HCT116 (cell line): Measurements from ENCODE around the gene BRD3OS. TPM values are rescaled to one million over a fixed set of nuclear protein-coding genes. Genes with fewer than 3 reads are reported as not detected.

Experiments
- ATAC-seq: fragments of 200-7000 bp; cut with Tn5 transposase; 2 replicates; pipeline ENCODE4 v1.9.1; 2020; ENCODE audit warnings: mild to moderate bottlenecking, moderate library complexity
- BruUV-seq: library from RNA; stranded (reverse); fragments of 400-500 nt; replicated peaks from 2 replicates; lab custom pipeline; 2021; lab: Mats Ljungman, UMichigan
- CTCF ChIA-PET: fragments of 300-600 bp; sonication (Branson Sonifier 250); formaldehyde crosslinking; loops from one replicate; lab custom pipeline; 2021; ENCODE audit warnings: antibody characterized with exemption; lab: Charles Lee
- POLR2A ChIA-PET: fragments of 300-600, 350-600 bp; sonication (Branson Sonifier 250); formaldehyde crosslinking; loops from one replicate; lab custom pipeline; 2021; ENCODE audit warnings: antibody characterized with exemption; lab: Charles Lee
- RAD21 ChIA-PET, 2 experiments: fragments of 300-600 bp; sonication (Branson Sonifier 250); formaldehyde crosslinking; loops; one replicate each; lab custom pipeline; 2023; ENCODE audit warnings: low total read pairs in 2 of 2; ENCODE audit not compliant: uncharacterized antibody in 2 of 2, unreplicated experiment in 2 of 2, low non-redundant PET in 1 of 2; lab: Charles Lee
- DNase-seq: peaks from one replicate; pipeline ENCODE4 v3.0.0-alpha.2; 2010; ENCODE audit warnings: low read depth, low spot score
- H2AFZ ChIP-seq: fragments of 200-600 bp; shearing (Covaris generic), sonication (generic); 2 replicates; pipeline ENCODE4 v1.6.1; 2017; ENCODE audit warnings: low read depth, mixed run types, mixed read lengths, antibody characterized with exemption, low read length; ENCODE audit not compliant: poor library complexity, severe bottlenecking
- H3K27ac ChIP-seq: 2 replicates; pipeline ENCODE4 v1.5.1; 2012; ENCODE audit warnings: low read depth, low read length
- H3K27me3 ChIP-seq: fragments of 200-600 bp; sonication (generic); 2 replicates; pipeline ENCODE4 v1.6.1; 2016; ENCODE audit warnings: mixed run types, low read length, mixed read lengths; ENCODE audit not compliant: insufficient read depth
- H3K36me3 ChIP-seq, 2 experiments: fragments of 200-500 bp in 1 of 2; fragments of 200-600 bp in 1 of 2; sonication (Bioruptor generic) in 1 of 2; sonication (generic) in 1 of 2; 2 replicates each; pipeline versions ENCODE4 v1.5.1 to v1.6.1; 2014 to 2016; ENCODE audit warnings: low read length in 2 of 2, inconsistent platforms in 1 of 2, mixed read lengths in 1 of 2, mixed run types in 1 of 2; ENCODE audit not compliant: insufficient read depth in 2 of 2, control insufficient read depth in 1 of 2
- H3K4me1 ChIP-seq, 2 experiments: fragments of 200-600 bp in 1 of 2; sonication (generic) in 1 of 2; 2 replicates each; pipeline versions ENCODE4 v1.5.1 to v1.6.1; 2012 to 2017; ENCODE audit warnings: low read length in 2 of 2, inconsistent platforms in 1 of 2, mild to moderate bottlenecking in 1 of 2, mixed read lengths in 1 of 2, mixed run types in 1 of 2, moderate library complexity in 1 of 2; ENCODE audit not compliant: insufficient read depth in 2 of 2, control insufficient read depth in 1 of 2
- H3K4me2 ChIP-seq: fragments of 200-600 bp; sonication (generic); 2 replicates; pipeline ENCODE4 v1.6.1; 2017; ENCODE audit warnings: mixed run types, low read length, mixed read lengths
- H3K4me3 ChIP-seq, 2 experiments: fragments of 200-600 bp in 1 of 2; sonication (generic) in 1 of 2; replicated peaks in 1 of 2; 2 replicates each; pipeline ENCODE4 v1.5.1; 2011 to 2016; ENCODE audit warnings: low read length in 2 of 2, control low read depth in 1 of 2, low read depth in 1 of 2, mild to moderate bottlenecking in 1 of 2, mixed read lengths in 1 of 2, mixed run types in 1 of 2
- H3K79me2 ChIP-seq: fragments of 200-600 bp; sonication (generic); 2 replicates; pipeline ENCODE4 v1.6.1; 2017; ENCODE audit warnings: mild to moderate bottlenecking, mixed run types, low read length, moderate library complexity, mixed read lengths; ENCODE audit not compliant: insufficient read depth
- H3K9ac ChIP-seq: fragments of 200-600 bp; sonication (generic); 2 replicates; pipeline ENCODE4 v1.6.1; 2016; ENCODE audit warnings: low read length, mixed read lengths
- H3K9me2 ChIP-seq: fragments of 200-600 bp; sonication (generic), shearing (Covaris generic); 2 replicates; pipeline ENCODE4 v1.6.1; 2017; ENCODE audit warnings: mixed run types, mild to moderate bottlenecking, moderate library complexity; ENCODE audit not compliant: insufficient read depth
- H3K9me3 ChIP-seq, 2 experiments: fragments of 200-500 bp in 1 of 2; fragments of 200-600 bp in 1 of 2; sonication (Bioruptor generic) in 1 of 2; sonication (generic) in 1 of 2; 2 replicates each; pipeline ENCODE4 v1.6.1; 2014 to 2017; ENCODE audit warnings: low read length in 2 of 2, mixed read lengths in 2 of 2, inconsistent platforms in 1 of 2, low read depth in 1 of 2, mild to moderate bottlenecking in 1 of 2, mixed run types in 1 of 2, moderate library complexity in 1 of 2; ENCODE audit not compliant: control insufficient read depth in 1 of 2, insufficient read depth in 1 of 2
- H4K20me1 ChIP-seq: fragments of 200-600 bp; sonication (generic), shearing (Covaris generic); 2 replicates; pipeline ENCODE4 v1.6.1; 2017; ENCODE audit warnings: mixed run types, mild to moderate bottlenecking, moderate library complexity; ENCODE audit not compliant: insufficient read depth
- CBX3 ChIP-seq: IDR thresholded peaks from 2 replicates; pipeline ENCODE4 v1.6.1; 2012; ENCODE audit warnings: low read depth
- CEBPB ChIP-seq: IDR thresholded peaks from 2 replicates; pipeline ENCODE4 v1.6.1; 2012; ENCODE audit warnings: low read depth
- EGR1 ChIP-seq: IDR thresholded peaks from 2 replicates; pipeline ENCODE4 v1.6.1; 2012; ENCODE audit warnings: low read depth
- ELF1 ChIP-seq: IDR thresholded peaks from 2 replicates; pipeline ENCODE4 v1.6.1; 2012; ENCODE audit warnings: low read depth, borderline replicate concordance
- SIN3A ChIP-seq: IDR thresholded peaks from 2 replicates; pipeline ENCODE4 v1.6.1; 2012; ENCODE audit warnings: low read depth
- SP1 ChIP-seq: IDR thresholded peaks from 2 replicates; pipeline ENCODE4 v1.6.1; 2012; ENCODE audit warnings: low read depth
- SRF ChIP-seq: IDR thresholded peaks from 2 replicates; pipeline ENCODE4 v1.6.1; 2012; ENCODE audit warnings: low read depth
- TCF7L2 ChIP-seq: IDR thresholded peaks from 2 replicates; pipeline ENCODE4 v1.7.0; 2011; ENCODE audit warnings: borderline replicate concordance, inconsistent platforms; ENCODE audit not compliant: insufficient read depth, insufficient read length; ENCODE audit errors: extremely low read depth
- YY1 ChIP-seq: IDR thresholded peaks from 2 replicates; pipeline ENCODE4 v1.6.1; 2011; ENCODE audit warnings: low read length, low read depth, moderate library complexity, mild to moderate bottlenecking; ENCODE audit not compliant: insufficient replicate concordance; ENCODE audit errors: extremely low read depth
- ZFX ChIP-seq: fragments of 450-650 bp; IDR thresholded peaks from 2 replicates; pipeline ENCODE4 v1.6.1; 2017
- intact Hi-C: fragments of 100-400 bp; cut with micrococcal nuclease; formaldehyde crosslinking; loops from 2 replicates; pipeline ENCODE4 v1.10.0; 2022
- total RNA-seq: library from RNA; stranded (reverse); gene quantifications from one replicate; pipeline ENCODE4 v1.2.1, GENCODE V29; 2021; ENCODE audit not compliant: unreplicated experiment
- TF ChIP-seq, protein P1 (sequence below), 3 experiments: fragments of 200-600 bp in 1 of 3; sonication (generic) in 1 of 3; IDR thresholded peaks in 2 of 3; conservative IDR thresholded peaks in 1 of 3; 2 replicates each; pipeline ENCODE4 v1.5.1; 2012 to 2017; ENCODE audit warnings: low read depth in 2 of 3, low read length in 2 of 3, antibody characterized with exemption in 1 of 3, borderline replicate concordance in 1 of 3, control low read depth in 1 of 3, mild to moderate bottlenecking in 1 of 3, mixed read lengths in 1 of 3, mixed run types in 1 of 3, moderate library complexity in 1 of 3; ENCODE audit not compliant: insufficient read depth in 1 of 3
- TF ChIP-seq, protein P2 (sequence below): IDR thresholded peaks from 2 replicates; pipeline ENCODE4 v1.6.1; 2012
- TF ChIP-seq, protein P3 (sequence below): IDR thresholded peaks from 2 replicates; pipeline ENCODE4 v1.6.1; 2012
- TF ChIP-seq, protein P4 (sequence below): IDR thresholded peaks from 2 replicates; pipeline ENCODE4 v1.6.1; 2011; ENCODE audit warnings: mild to moderate bottlenecking, low read length, moderate library complexity; ENCODE audit not compliant: insufficient replicate concordance; ENCODE audit errors: extremely low read depth

The BRD3OS gene
- total RNA-seq, 1 experiment from 2014 or later: 17.0 TPM

DNA sequence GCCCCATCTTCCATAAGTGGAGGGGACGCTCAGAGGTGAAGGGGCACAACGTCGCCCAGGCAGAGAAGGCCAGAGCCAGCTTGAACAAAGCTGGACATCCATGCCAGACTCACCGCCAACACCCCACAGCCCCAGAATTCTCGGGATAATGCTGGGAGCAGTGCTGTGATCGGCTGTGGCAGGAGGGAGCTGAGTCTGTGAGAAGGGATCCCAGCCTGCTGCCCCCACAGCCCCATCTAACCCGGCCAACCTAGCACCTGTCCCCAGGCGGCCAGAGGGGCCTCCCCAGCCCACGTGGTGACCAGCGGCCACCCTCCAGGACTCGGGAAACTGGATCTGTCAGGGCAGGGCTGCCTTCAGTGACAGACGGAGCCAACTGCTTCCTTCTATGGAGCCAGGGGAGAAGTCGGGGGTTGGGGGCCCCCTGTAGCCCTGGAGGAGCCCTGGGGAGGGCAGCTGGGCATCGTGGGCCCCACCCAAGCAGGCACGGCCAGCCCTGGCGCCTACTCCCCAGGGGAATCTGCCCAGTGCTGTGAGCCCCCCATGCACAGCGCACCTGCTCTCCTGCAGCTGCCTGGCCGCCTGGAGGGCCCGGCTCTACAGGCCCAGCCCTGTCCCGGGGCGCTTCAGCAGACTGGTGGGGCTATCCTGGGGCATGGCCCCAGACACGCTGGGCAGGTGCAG, 36.5 kb downstream of the BRD3OS start:
- no peak for ATAC-seq
- H3K9me2 ChIP-seq: no peaks in the 10 kb centered on the region
- H3K9me3 ChIP-seq: no peaks in the 10 kb centered on the region
- no peak overlapping the region for H3K4me3 ChIP-seq
- no peak for DNase-seq
- ChIA-PET RAD21 (no interaction called here), CTCF (no interaction called here), POLR2A (no interaction called here)
- no peak overlapping the region for H3K27ac ChIP-seq
- no peak overlapping the region for H3K4me2 ChIP-seq
- H3K79me2 ChIP-seq: peaks cover 64% of the 10 kb centered on the region
- no peak for TF ChIP-seq EGR1
- no peak for TF ChIP-seq SP1
- TF ChIP-seq ZFX: no peak
- TF ChIP-seq, protein P1, sequence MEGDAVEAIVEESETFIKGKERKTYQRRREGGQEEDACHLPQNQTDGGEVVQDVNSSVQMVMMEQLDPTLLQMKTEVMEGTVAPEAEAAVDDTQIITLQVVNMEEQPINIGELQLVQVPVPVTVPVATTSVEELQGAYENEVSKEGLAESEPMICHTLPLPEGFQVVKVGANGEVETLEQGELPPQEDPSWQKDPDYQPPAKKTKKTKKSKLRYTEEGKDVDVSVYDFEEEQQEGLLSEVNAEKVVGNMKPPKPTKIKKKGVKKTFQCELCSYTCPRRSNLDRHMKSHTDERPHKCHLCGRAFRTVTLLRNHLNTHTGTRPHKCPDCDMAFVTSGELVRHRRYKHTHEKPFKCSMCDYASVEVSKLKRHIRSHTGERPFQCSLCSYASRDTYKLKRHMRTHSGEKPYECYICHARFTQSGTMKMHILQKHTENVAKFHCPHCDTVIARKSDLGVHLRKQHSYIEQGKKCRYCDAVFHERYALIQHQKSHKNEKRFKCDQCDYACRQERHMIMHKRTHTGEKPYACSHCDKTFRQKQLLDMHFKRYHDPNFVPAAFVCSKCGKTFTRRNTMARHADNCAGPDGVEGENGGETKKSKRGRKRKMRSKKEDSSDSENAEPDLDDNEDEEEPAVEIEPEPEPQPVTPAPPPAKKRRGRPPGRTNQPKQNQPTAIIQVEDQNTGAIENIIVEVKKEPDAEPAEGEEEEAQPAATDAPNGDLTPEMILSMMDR (IDR thresholded peaks at IDR 0.05 in 2 of 3, conservative IDR thresholded peaks at IDR 0.05 in 1 of 3; ENCODE audit: borderline replicate concordance in 1 of 3, insufficient read depth in 1 of 3, low read depth in 2 of 3, low read length in 2 of 3): no peak
- TF ChIP-seq CBX3: no peak
- no peak for TF ChIP-seq ELF1
- TF ChIP-seq, protein P2, sequence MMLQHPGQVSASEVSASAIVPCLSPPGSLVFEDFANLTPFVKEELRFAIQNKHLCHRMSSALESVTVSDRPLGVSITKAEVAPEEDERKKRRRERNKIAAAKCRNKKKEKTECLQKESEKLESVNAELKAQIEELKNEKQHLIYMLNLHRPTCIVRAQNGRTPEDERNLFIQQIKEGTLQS: no peak
- TF ChIP-seq, protein P3, sequence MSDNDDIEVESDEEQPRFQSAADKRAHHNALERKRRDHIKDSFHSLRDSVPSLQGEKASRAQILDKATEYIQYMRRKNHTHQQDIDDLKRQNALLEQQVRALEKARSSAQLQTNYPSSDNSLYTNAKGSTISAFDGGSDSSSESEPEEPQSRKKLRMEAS: no peak
- no peak for TF ChIP-seq SRF
- TF ChIP-seq CEBPB: no peak
- TF ChIP-seq, protein P4, sequence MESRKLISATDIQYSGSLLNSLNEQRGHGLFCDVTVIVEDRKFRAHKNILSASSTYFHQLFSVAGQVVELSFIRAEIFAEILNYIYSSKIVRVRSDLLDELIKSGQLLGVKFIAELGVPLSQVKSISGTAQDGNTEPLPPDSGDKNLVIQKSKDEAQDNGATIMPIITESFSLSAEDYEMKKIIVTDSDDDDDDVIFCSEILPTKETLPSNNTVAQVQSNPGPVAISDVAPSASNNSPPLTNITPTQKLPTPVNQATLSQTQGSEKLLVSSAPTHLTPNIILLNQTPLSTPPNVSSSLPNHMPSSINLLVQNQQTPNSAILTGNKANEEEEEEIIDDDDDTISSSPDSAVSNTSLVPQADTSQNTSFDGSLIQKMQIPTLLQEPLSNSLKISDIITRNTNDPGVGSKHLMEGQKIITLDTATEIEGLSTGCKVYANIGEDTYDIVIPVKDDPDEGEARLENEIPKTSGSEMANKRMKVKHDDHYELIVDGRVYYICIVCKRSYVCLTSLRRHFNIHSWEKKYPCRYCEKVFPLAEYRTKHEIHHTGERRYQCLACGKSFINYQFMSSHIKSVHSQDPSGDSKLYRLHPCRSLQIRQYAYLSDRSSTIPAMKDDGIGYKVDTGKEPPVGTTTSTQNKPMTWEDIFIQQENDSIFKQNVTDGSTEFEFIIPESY: no peak
- no peak for TF ChIP-seq TCF7L2
- TF ChIP-seq SIN3A: no peak
- no peak for TF ChIP-seq YY1
- H3K27me3 ChIP-seq: no peaks in the 10 kb centered on the region
- intact Hi-C loops: no loop called here
- BruUV-seq: no TSS peak
- no peak overlapping the region for H2AFZ ChIP-seq
- H4K20me1 ChIP-seq: no peaks in the 10 kb centered on the region
- no peaks in the 10 kb centered on the region for H3K36me3 ChIP-seq
- no peak overlapping the region for H3K9ac ChIP-seq
- H3K4me1 ChIP-seq: peaks cover 10 to 14% of the 10 kb centered on the region in 2 experiments; a peak in 3 of 4 replicates
